Measurements from ENCODE around the gene TUBGCP6. TPM values are rescaled to one million over a fixed set of nuclear protein-coding genes. Genes with fewer than 3 reads are reported as not detected.
"Not testable (repeated sequence)": the region's sequence is repeated elsewhere in the genome, so short reads cannot be mapped to it uniquely, and the experiment has no call there.

TUBGCP6 gene
- polyA plus RNA-seq, 4 donors: 31.4 to 40.7 (median 34.3) TPM

GRCh38 chr22:50280708-50281383 lies 36.0 kb upstream of the TUBGCP6 start:
- DNase-seq (ENCODE audit: low read depth in 4 of 4, low spot score in 3 of 4): no peak

- no peak for DNase-seq (ENCODE audit: low read depth in 4 of 4, low spot score in 3 of 4)
Observed at GRCh38 chr22:50280022-50280707, 35.3 kb upstream of the TUBGCP6 start.

GRCh38 chr22:50278956-50279619 lies 34.3 kb upstream of the TUBGCP6 start:
- DNase-seq (ENCODE audit: low read depth in 4 of 4, low spot score in 3 of 4): no peak

- no peak for DNase-seq (ENCODE audit: low read depth in 4 of 4, low spot score in 3 of 4)
Observed at GRCh38 chr22:50278461-50278860, 33.6 kb upstream of the TUBGCP6 start.

- DNase-seq (ENCODE audit: low read depth in 4 of 4, low spot score in 3 of 4): no peak
Observed at GRCh38 chr22:50277761-50278160, 32.9 kb upstream of the TUBGCP6 start.

GRCh38 chr22:50276143-50276542 lies 31.3 kb upstream of the TUBGCP6 start:
- no peak for DNase-seq (ENCODE audit: low read depth in 4 of 4, low spot score in 3 of 4)

GRCh38 chr22:50275181-50276055 lies 30.6 kb upstream of the TUBGCP6 start:
- DNase-seq (ENCODE audit: low read depth in 4 of 4, low spot score in 3 of 4): no peak

GRCh38 chr22:50274771-50275170 lies 29.9 kb upstream of the TUBGCP6 start:
- no peak for DNase-seq (ENCODE audit: low read depth in 4 of 4, low spot score in 3 of 4)

GRCh38 chr22:50274311-50274710 lies 29.5 kb upstream of the TUBGCP6 start:
- DNase-seq (ENCODE audit: low read depth in 4 of 4, low spot score in 3 of 4): no peak

- not testable (repeated sequence) for DNase-seq (ENCODE audit: low read depth in 4 of 4, low spot score in 3 of 4)
Observed at GRCh38 chr22:50273781-50274180, 29.0 kb upstream of the TUBGCP6 start.

- DNase-seq (ENCODE audit: low read depth in 4 of 4, low spot score in 3 of 4): not testable (repeated sequence)
Observed at GRCh38 chr22:50273352-50273751, 28.5 kb upstream of the TUBGCP6 start.

- no peak for DNase-seq (ENCODE audit: low read depth in 4 of 4, low spot score in 3 of 4)
Observed at GRCh38 chr22:50272044-50272802, 27.4 kb upstream of the TUBGCP6 start.

- DNase-seq (ENCODE audit: low read depth in 4 of 4, low spot score in 3 of 4): no peak
Observed at GRCh38 chr22:50271519-50271970, 26.7 kb upstream of the TUBGCP6 start.

- no peak for DNase-seq (ENCODE audit: low read depth in 4 of 4, low spot score in 3 of 4)
Observed at GRCh38 chr22:50270666-50271394, 26.0 kb upstream of the TUBGCP6 start.

- no peak for DNase-seq (ENCODE audit: low read depth in 4 of 4, low spot score in 3 of 4)
Observed at GRCh38 chr22:50269970-50270665, 25.3 kb upstream of the TUBGCP6 start, which contains the start of gene MAPK11. Gene MAPK11 (minus strand): TSS chr22:50270380. CDS start chr22:50270292, 88 bp downstream.

- DNase-seq (ENCODE audit: low read depth in 4 of 4, low spot score in 3 of 4): no peak
Observed at GRCh38 chr22:50269573-50269969, 24.7 kb upstream of the TUBGCP6 start.

GRCh38 chr22:50268655-50269113 lies 23.9 kb upstream of the TUBGCP6 start:
- no peak for DNase-seq (ENCODE audit: low read depth in 4 of 4, low spot score in 3 of 4)

GRCh38 chr22:50267591-50268390 lies 23.0 kb upstream of the TUBGCP6 start:
- no peak for DNase-seq (ENCODE audit: low read depth in 4 of 4, low spot score in 3 of 4)

All from right renal pelvis (tissue), 4 donors.